GM12874 (cell line): ENCODE data around the gene ANAPC2.

Source experiments
- CTCF ChIP-seq: IDR thresholded peaks from 2 replicates; pipeline ENCODE4 v1.5.1; 2011; ENCODE audit warnings: low read depth, mild to moderate bottlenecking, control low read depth, low read length, moderate library complexity; ENCODE audit not compliant: insufficient read depth

The ANAPC2 gene

GRCh38 chr9:137188490-137189296 lies at the start of gene ANAPC2, which contains the start of gene SSNA1:
Gene ANAPC2 (minus strand): TSS chr9:137188560. CDS start chr9:137188532, 28 bp downstream.
Gene SSNA1 (plus strand): TSS chr9:137188676. CDS start chr9:137188727, 51 bp downstream.
- peak; percentile 61 for TF ChIP-seq CTCF

- TF ChIP-seq CTCF = no peak
These were observed 48.6 kb upstream of the ANAPC2 start for GRCh38 chr9:137236936-137237421.

- TF ChIP-seq CTCF = peak; percentile 99
These were observed 48.0 kb upstream of the ANAPC2 start for GRCh38 chr9:137236238-137236935.

DNA sequence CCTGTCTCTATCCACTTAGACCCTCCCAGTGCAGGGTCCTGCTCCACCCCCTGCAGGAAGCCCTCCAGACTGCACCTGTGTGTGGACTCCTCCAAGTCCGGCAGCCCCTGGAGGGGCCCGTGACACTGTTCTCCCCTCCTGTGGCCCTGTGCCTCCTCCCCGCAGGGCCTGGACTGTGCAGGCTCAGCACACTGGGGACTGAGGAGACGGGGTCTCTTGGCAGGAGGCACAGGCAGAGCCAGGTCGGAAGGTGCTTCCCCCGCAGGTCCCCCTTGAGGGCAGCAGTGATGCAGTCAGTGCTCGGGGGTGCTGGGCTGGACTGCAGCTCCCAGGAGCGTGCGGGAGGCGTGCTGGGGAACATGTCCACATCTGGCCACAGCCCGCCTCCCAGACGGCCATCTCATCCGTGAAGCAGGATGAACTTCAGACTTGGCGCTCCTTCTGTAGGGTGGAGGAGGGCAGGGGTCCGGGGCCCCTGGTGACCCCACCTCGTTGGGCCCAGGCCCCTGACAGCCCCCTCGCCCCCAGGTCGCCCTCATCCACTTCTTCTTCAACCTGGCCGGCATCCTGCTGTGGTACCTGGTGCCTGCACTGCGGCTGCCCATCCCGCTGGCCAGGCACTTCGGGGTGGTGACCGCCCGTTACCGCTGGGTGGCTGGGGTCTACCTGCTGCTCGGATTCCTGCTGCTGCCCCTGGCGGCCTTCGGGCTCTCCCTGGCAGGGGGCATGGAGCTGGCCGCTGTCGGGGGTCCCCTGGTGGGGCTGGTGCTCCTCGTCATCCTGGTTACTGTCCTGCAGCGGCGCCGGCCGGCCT lies 47.3 kb upstream of the ANAPC2 start:
- no peak for TF ChIP-seq CTCF

DNA sequence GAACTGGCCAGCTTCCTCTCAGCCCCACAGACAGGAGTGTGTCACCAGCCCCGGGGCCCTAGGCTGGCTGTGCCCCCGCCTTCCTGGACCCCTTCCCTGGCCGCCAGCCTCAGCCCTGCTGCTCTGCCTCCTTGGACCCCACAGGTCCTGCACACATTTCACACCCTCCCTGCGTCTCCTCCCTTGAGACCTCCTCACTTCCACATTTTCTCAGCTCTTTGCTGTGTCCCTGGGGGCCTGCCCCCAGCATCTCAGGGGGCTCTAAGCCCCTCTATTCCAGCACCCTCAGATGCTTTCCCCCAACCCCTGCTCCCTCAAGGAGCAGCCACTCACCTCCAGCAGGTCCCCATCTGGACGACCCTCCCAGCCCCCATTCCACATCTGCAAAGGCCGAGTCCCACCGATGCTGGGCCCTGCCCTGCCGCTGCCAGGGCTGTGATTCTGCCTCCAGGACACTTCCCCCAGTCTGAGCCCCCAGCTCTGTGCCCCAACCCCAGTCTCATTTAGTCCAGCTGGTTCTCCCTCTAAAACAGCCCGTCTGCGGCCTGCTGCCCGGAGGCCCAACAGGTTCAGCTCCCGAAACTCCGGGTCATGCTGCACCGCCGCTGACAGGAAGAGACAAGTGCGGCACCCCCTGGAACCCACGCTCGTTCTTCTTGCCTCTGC lies 46.5 kb upstream of the ANAPC2 start:
- no peak for TF ChIP-seq CTCF

GRCh38 chr9:137234055-137234697 lies 45.8 kb upstream of the ANAPC2 start:
- TF ChIP-seq CTCF = no peak
